GM18502 (cell line): ENCODE measurements around the gene DDX55.
"Not testable (repeated sequence)": the region's sequence is repeated elsewhere in the genome, so short reads cannot be mapped to it uniquely, and the experiment has no call there.

Experiments used
- ATAC-seq: cut with Tn5 transposase; IDR thresholded peaks from one replicate; pipeline ENCODE4 v1.9.1; 2021; ENCODE audit warnings: mild to moderate bottlenecking; ENCODE audit not compliant: unreplicated experiment, poor library complexity

The DDX55 gene

GRCh38 chr12:123601602-123602489 lies at the start of gene DDX55:
Gene DDX55 (plus strand): TSS chr12:123602099. CDS start chr12:123602149, 50 bp downstream.
- peak; percentile 89 for ATAC-seq

GRCh38 chr12:123554136-123554535 lies 47.8 kb upstream of the DDX55 start:
- not testable (repeated sequence) for ATAC-seq

GRCh38 chr12:123554843-123555242 lies 47.1 kb upstream of the DDX55 start:
- ATAC-seq = not testable (repeated sequence)

- ATAC-seq = not testable (repeated sequence)
Measured at GRCh38 chr12:123558487-123558886, 43.4 kb upstream of the DDX55 start.

- ATAC-seq = no peak
Measured at GRCh38 chr12:123559468-123559867, 42.4 kb upstream of the DDX55 start.

- no peak for ATAC-seq
Measured at GRCh38 chr12:123571343-123571813, 30.5 kb upstream of the DDX55 start.

- ATAC-seq = no peak
Measured at GRCh38 chr12:123572391-123572790, 29.5 kb upstream of the DDX55 start.

- ATAC-seq = no peak
Measured at GRCh38 chr12:123573870-123574269, 28.0 kb upstream of the DDX55 start.

GRCh38 chr12:123576611-123577010 lies 25.3 kb upstream of the DDX55 start:
- ATAC-seq = no peak

GRCh38 chr12:123578243-123578642 lies 23.7 kb upstream of the DDX55 start:
- no peak for ATAC-seq

GRCh38 chr12:123578829-123579228 lies 23.1 kb upstream of the DDX55 start:
- not testable (repeated sequence) for ATAC-seq

GRCh38 chr12:123580772-123581171 lies 21.1 kb upstream of the DDX55 start:
- ATAC-seq = no peak

GRCh38 chr12:123591702-123592481 lies 10.0 kb upstream of the DDX55 start:
- no peak for ATAC-seq

- no peak for ATAC-seq
Measured at GRCh38 chr12:123595729-123596128, 6.2 kb upstream of the DDX55 start.

- ATAC-seq = no peak
Measured at GRCh38 chr12:123597100-123597499, 4.8 kb upstream of the DDX55 start.

GRCh38 chr12:123598522-123598921 lies 3.4 kb upstream of the DDX55 start:
- no peak for ATAC-seq

- ATAC-seq = no peak
Measured at GRCh38 chr12:123599310-123599709, 2.6 kb upstream of the DDX55 start.

- no peak for ATAC-seq
Measured at GRCh38 chr12:123599721-123600120, 2.2 kb upstream of the DDX55 start.

- no peak for ATAC-seq
Measured at GRCh38 chr12:123602651-123603195, 824 bp downstream of the DDX55 start.

GRCh38 chr12:123603495-123603894 lies 1.6 kb downstream of the DDX55 start:
- not testable (repeated sequence) for ATAC-seq

GRCh38 chr12:123607756-123608155 lies 5.9 kb downstream of the DDX55 start:
- ATAC-seq = no peak
